CD4-positive, CD25-positive, alpha-beta regulatory T cell (primary cell): ENCODE measurements around the gene BBS1. TPM values are rescaled to one million over a fixed set of nuclear protein-coding genes. Genes with fewer than 3 reads are reported as not detected.

Experiments used
- ATAC-seq, 2 donors: fragments of 150-1000 bp; cut with Tn5 transposase; one replicate each; pipeline ENCODE4 v1.10.0; 2021; ENCODE audit warnings: low read depth in 2 of 2, moderate number of reproducible peaks in 2 of 2, moderate library complexity in 1 of 2
- DNase-seq, 3 donors: peaks; one replicate each; pipeline versions ENCODE4 v3.0.0 to v3.0.0-alpha.2; 2012 to 2022; ENCODE audit warnings: mixed read lengths in 1 of 3
- H3K27ac ChIP-seq: one replicate; pipeline ENCODE4 v1.7.0; 2013; ENCODE audit warnings: mild to moderate bottlenecking, low read length; ENCODE audit not compliant: insufficient read depth, poor library complexity, severe bottlenecking
- H3K27me3 ChIP-seq: one replicate; pipeline ENCODE4 v1.7.0; 2013; ENCODE audit warnings: low read length; ENCODE audit not compliant: control insufficient read depth, insufficient read depth
- H3K36me3 ChIP-seq: one replicate; pipeline ENCODE4 v1.7.0; 2013; ENCODE audit warnings: mild to moderate bottlenecking, low read length, moderate library complexity; ENCODE audit not compliant: control insufficient read depth, insufficient read depth
- H3K4me1 ChIP-seq: 2 replicates; pipeline ENCODE4 v1.7.0; 2013; ENCODE audit warnings: mild to moderate bottlenecking, low read length; ENCODE audit not compliant: insufficient read depth, control insufficient read depth, poor library complexity, severe bottlenecking
- H3K4me3 ChIP-seq: one replicate; pipeline ENCODE4 v1.7.0; 2013; ENCODE audit warnings: low read depth, mild to moderate bottlenecking, low read length, moderate library complexity
- H3K9me3 ChIP-seq, 2 experiments: 1 replicate in 1 of 2; 2 replicates in 1 of 2; pipeline ENCODE4 v1.7.0; 2013; ENCODE audit warnings: low read length in 2 of 2, mild to moderate bottlenecking in 1 of 2, moderate library complexity in 1 of 2; ENCODE audit not compliant: control insufficient read depth in 2 of 2
- H3K27ac Mint-ChIP-seq, 3 donors: one replicate each; pipeline ENCODE4 v1.8.0; 2020 to 2022; ENCODE audit warnings: mild to moderate bottlenecking in 3 of 3, mixed read lengths in 3 of 3, moderate library complexity in 2 of 3
- H3K27me3 Mint-ChIP-seq: one replicate; pipeline ENCODE4 v1.8.0; 2022; ENCODE audit warnings: mild to moderate bottlenecking, mixed read lengths
- H3K36me3 Mint-ChIP-seq: one replicate; pipeline ENCODE4 v1.8.0; 2020; ENCODE audit warnings: mixed read lengths
- H3K4me1 Mint-ChIP-seq, 4 donors: one replicate each; pipeline ENCODE4 v1.8.0; 2020 to 2022; ENCODE audit warnings: mixed read lengths in 4 of 4, mild to moderate bottlenecking in 1 of 4
- H3K4me3 Mint-ChIP-seq, 4 donors: one replicate each; pipeline ENCODE4 v1.8.0; 2020 to 2022; ENCODE audit warnings: mild to moderate bottlenecking in 4 of 4, mixed read lengths in 4 of 4, moderate library complexity in 3 of 4
- H3K9me3 Mint-ChIP-seq, 7 donors: one replicate each; pipeline ENCODE4 v1.8.0; 2020 to 2022; ENCODE audit warnings: mixed read lengths in 7 of 7, mild to moderate bottlenecking in 3 of 7, moderate library complexity in 2 of 7
- polyA plus RNA-seq, 4 donors: library from polyadenylated mRNA; unstranded; fragments of 300-500 nt; fragmentation: Illumina TruSeq; gene quantifications; one replicate each; pipeline ENCODE4 v1.2.3, GENCODE V29; 2021
- total RNA-seq: library from RNA; stranded (reverse); gene quantifications from one replicate; pipeline ENCODE4 v1.2.3, GENCODE V29; 2022

The BBS1 gene
- total and polyA plus RNA-seq, 5 donors from 2014 or later, result 5.6 to 16.4 (median 7.3) TPM

DNA sequence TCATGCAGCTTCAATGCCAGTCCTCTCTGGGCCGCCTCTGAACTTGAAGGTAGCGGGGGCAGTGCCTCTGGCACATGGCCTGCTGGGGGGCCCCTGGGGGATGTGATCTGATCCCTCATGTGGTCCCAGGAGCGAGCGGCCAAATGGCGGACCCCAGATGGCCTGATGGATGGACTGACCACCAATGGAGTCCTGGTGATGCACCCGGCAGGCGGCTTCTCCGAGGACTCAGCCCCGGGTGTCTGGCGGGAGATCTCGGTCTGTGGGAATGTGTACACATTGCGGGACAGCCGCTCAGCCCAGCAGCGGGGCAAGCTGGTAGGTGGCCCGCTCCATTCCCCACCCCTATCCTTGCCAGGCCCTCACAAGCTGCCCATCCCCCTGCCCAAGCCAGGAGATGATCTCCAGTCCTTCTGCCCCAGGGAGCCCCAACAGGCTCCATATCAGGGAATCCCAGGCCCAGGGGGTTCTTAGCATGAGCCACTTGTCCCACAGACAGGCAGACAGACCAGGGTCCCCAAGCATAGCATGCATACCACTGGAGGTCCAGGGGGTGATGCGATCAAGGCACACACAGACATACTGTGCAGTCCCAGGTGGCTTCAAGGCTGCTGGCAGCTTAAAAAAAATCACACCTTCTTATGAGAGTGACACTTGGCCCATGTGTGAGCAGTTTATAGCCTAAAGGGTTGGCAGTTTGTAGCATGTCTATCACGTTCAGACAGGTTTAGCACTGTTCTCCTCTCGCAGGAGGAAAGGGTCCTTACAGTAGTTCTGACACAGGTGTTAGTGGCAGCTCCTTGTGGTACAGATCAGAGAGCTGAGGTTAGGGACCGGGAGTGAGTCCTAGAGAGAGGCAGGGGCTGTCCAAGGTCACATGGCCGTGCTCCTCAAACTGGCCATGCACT is 36.6 kb upstream of the BBS1 start:
- Histone ChIP-seq H3K4me3 (no peak overlapping the region), H3K4me1 (peaks cover 1% of the 10 kb centered on the region), H3K36me3 (peaks cover 5% of the 10 kb centered on the region), H3K9me3 (no peaks in the 10 kb centered on the region), H3K27me3 (no peaks in the 10 kb centered on the region), H3K27ac (no peak overlapping the region)
- DNase-seq (no peak), ATAC-seq (no peak)
- H3K9me3 Mint-ChIP-seq, result no peaks in the 10 kb centered on the region
- no peak overlapping the region for H3K4me3 Mint-ChIP-seq
- peaks cover 4% of the 10 kb centered on the region for H3K27me3 Mint-ChIP-seq
- peaks cover 8% of the 10 kb centered on the region for H3K36me3 Mint-ChIP-seq
- H3K27ac Mint-ChIP-seq, result no peak overlapping the region
- peaks cover 0 to 12% (median 10%) of the 10 kb centered on the region in 4 donors for H3K4me1 Mint-ChIP-seq

- no peaks in the 10 kb centered on the region for H3K9me3 ChIP-seq
- DNase-seq, result no peak
- H3K36me3 ChIP-seq, result peaks cover 5% of the 10 kb centered on the region
- H3K27ac Mint-ChIP-seq, result no peak overlapping the region
- no peak overlapping the region for H3K4me3 ChIP-seq
- H3K36me3 Mint-ChIP-seq, result peaks cover 4% of the 10 kb centered on the region
- H3K27me3 ChIP-seq, result no peaks in the 10 kb centered on the region
- H3K4me1 Mint-ChIP-seq, result peaks cover 0 to 25% (median 17%) of the 10 kb centered on the region in 4 donors
- peaks cover 4% of the 10 kb centered on the region for H3K27me3 Mint-ChIP-seq
- H3K9me3 Mint-ChIP-seq, result no peaks in the 10 kb centered on the region
- peaks cover 17% of the 10 kb centered on the region for H3K4me1 ChIP-seq
- no peak overlapping the region for H3K4me3 Mint-ChIP-seq
- no peak for ATAC-seq
- H3K27ac ChIP-seq, result no peak overlapping the region
Observed at GRCh38 chr11:66475349-66476172, 34.9 kb upstream of the BBS1 start.

DNA sequence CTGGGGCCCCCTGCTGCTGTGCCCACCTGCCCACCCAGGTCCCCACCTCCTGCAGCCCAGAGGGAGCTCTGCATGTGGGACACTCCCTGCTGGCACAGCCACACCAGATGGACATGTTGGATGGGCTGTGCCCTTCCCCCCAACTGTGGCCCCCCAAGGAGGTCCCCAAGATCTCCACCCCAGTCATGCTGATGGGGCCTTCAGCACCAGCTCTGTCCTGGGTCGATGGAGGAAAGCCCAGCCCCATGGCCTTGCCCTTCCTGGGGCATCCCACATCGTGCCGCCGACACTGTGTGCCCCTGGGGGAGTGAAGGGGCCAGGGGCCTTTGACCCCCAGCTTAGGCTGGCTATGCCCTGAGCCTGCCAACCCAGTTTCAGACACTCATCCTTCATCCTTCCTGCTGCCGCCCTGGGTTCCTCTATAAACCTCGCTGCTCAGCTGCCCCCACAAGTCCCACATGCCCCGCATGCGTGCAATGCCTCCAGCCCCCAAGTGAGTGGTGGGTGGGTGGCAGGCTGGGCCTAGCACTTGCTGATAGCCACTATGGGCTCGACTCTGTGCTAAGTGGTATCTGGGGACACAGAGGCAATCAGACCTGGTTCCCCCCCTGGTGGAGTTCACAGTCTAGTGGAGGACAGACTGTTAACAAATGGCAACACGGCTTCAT is 34.1 kb upstream of the BBS1 start:
- Mint-ChIP-seq H3K4me1 (peaks cover 0 to 28% (median 20%) of the 10 kb centered on the region in 4 donors), H3K27ac (peak overlapping the region in 2 of 3 donors; percentile 20 to 88), H3K27me3 (peaks cover 4% of the 10 kb centered on the region), H3K4me3 (peak overlapping the region in 2 of 4 donors; percentile 61 to 91), H3K9me3 (no peaks in the 10 kb centered on the region), H3K36me3 (peaks cover 4% of the 10 kb centered on the region)
- H3K4me1 ChIP-seq, result peaks cover 23% of the 10 kb centered on the region
- ATAC-seq (no peak), DNase-seq (no peak)
- H3K4me3 ChIP-seq, result no peak overlapping the region
- no peak overlapping the region for H3K27ac ChIP-seq
- H3K27me3 ChIP-seq, result no peaks in the 10 kb centered on the region
- no peaks in the 10 kb centered on the region for H3K9me3 ChIP-seq
- H3K36me3 ChIP-seq, result peaks cover 5% of the 10 kb centered on the region

DNA sequence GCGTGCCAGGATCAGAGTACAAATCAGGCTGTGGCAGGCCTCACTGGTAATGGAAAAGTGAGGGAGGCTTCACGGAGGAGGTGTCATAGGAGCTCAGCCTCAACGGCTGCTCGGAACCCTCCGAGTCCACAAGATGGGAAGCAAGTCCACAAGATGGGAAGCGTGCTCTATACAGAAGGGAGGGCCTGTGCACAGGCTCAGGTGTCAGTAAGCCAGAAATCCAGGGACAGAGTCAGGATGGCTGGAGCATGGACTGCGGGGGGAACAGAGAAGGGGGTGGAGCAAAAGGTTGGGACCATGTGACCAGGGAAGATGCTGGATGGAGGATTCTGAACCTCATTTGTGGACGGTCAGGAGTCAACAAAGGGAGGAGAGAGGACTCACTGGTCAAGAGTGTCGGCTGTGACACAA is 33.6 kb upstream of the BBS1 start:
- ATAC-seq (no peak), DNase-seq (no peak)
- Mint-ChIP-seq H3K4me3 (peak overlapping the region in 3 of 4 donors; percentile 56 to 91 (median 61)), H3K27me3 (peaks cover 4% of the 10 kb centered on the region), H3K9me3 (no peaks in the 10 kb centered on the region), H3K36me3 (peaks cover 4% of the 10 kb centered on the region), H3K27ac (no peak overlapping the region), H3K4me1 (peaks cover 0 to 28% (median 20%) of the 10 kb centered on the region in 4 donors)
- Histone ChIP-seq H3K27ac (no peak overlapping the region), H3K36me3 (peaks cover 5% of the 10 kb centered on the region), H3K4me1 (peaks cover 23% of the 10 kb centered on the region), H3K9me3 (no peaks in the 10 kb centered on the region), H3K4me3 (no peak overlapping the region), H3K27me3 (no peaks in the 10 kb centered on the region)

- H3K4me1 Mint-ChIP-seq, result peaks cover 0 to 33% (median 23%) of the 10 kb centered on the region in 4 donors
- H3K27me3 Mint-ChIP-seq, result peaks cover 4% of the 10 kb centered on the region
- H3K27me3 ChIP-seq, result no peaks in the 10 kb centered on the region
- peak overlapping the region; percentile 5 for H3K27ac ChIP-seq
- H3K36me3 ChIP-seq, result peaks cover 1% of the 10 kb centered on the region
- peaks cover 6% of the 10 kb centered on the region for H3K36me3 Mint-ChIP-seq
- no peaks in the 10 kb centered on the region for H3K9me3 ChIP-seq
- no peak for ATAC-seq
- peak overlapping the region in 1 of 3 donors; percentile 33 for H3K27ac Mint-ChIP-seq
- H3K4me3 Mint-ChIP-seq, result peak overlapping the region; percentile 22 to 87 (median 62)
- no peak overlapping the region for H3K4me3 ChIP-seq
- no peaks in the 10 kb centered on the region for H3K9me3 Mint-ChIP-seq
- no peak for DNase-seq
- H3K4me1 ChIP-seq, result peaks cover 23% of the 10 kb centered on the region
Observed at GRCh38 chr11:66477263-66478201, 32.9 kb upstream of the BBS1 start.

- H3K4me1 Mint-ChIP-seq, result peaks cover 0 to 38% (median 30%) of the 10 kb centered on the region in 4 donors
- Histone ChIP-seq H3K27me3 (no peaks in the 10 kb centered on the region), H3K4me1 (peaks cover 23% of the 10 kb centered on the region), H3K27ac (no peak overlapping the region), H3K36me3 (peaks cover 6% of the 10 kb centered on the region), H3K9me3 (no peaks in the 10 kb centered on the region), H3K4me3 (peak overlapping the region; percentile 79)
- peaks cover 4% of the 10 kb centered on the region for H3K27me3 Mint-ChIP-seq
- H3K27ac Mint-ChIP-seq, result peak overlapping the region; percentile 32 to 94 (median 90)
- no peaks in the 10 kb centered on the region for H3K9me3 Mint-ChIP-seq
- peaks cover 8% of the 10 kb centered on the region for H3K36me3 Mint-ChIP-seq
- H3K4me3 Mint-ChIP-seq, result peak overlapping the region; percentile 91 to 96 (median 94)
- DNase-seq (peak in 2 of 3 donors; percentile 41 to 59), ATAC-seq (no peak)
Observed at GRCh38 chr11:66478729-66479393, 31.6 kb upstream of the BBS1 start.
